HG03175 (cell line): ENCODE results near the gene CSF2RB.

Experiments
- ATAC-seq: cut with Tn5 transposase; IDR thresholded peaks from one replicate; pipeline ENCODE4 v1.9.1; 2021; ENCODE audit warnings: mild to moderate bottlenecking, moderate library complexity; ENCODE audit not compliant: unreplicated experiment

CSF2RB gene

GRCh38 chr22:36887162-36887561, 26.3 kb upstream of the CSF2RB start:
- ATAC-seq, result no peak

- no peak for ATAC-seq
Observed at GRCh38 chr22:36891646-36892045, 21.8 kb upstream of the CSF2RB start.

- no peak for ATAC-seq
Observed at GRCh38 chr22:36892292-36892691, 21.1 kb upstream of the CSF2RB start.

- no peak for ATAC-seq
Observed at GRCh38 chr22:36893262-36893661, 20.2 kb upstream of the CSF2RB start.

- ATAC-seq, result no peak
Observed at GRCh38 chr22:36894266-36894665, 19.2 kb upstream of the CSF2RB start.

GRCh38 chr22:36897611-36898010, 15.8 kb upstream of the CSF2RB start:
- ATAC-seq, result no peak

- ATAC-seq, result no peak
Observed at GRCh38 chr22:36898690-36899089, 14.7 kb upstream of the CSF2RB start.

GRCh38 chr22:36899498-36899897, 13.9 kb upstream of the CSF2RB start:
- ATAC-seq, result no peak

- no peak for ATAC-seq
Observed at GRCh38 chr22:36900225-36900624, 13.2 kb upstream of the CSF2RB start.

GRCh38 chr22:36900880-36901279, 12.5 kb upstream of the CSF2RB start:
- no peak for ATAC-seq

- ATAC-seq, result no peak
Observed at GRCh38 chr22:36901411-36902142, 11.9 kb upstream of the CSF2RB start.

- no peak for ATAC-seq
Observed at GRCh38 chr22:36902143-36902926, 11.1 kb upstream of the CSF2RB start.

- no peak for ATAC-seq
Observed at GRCh38 chr22:36904260-36904880, 9.1 kb upstream of the CSF2RB start.

GRCh38 chr22:36907253-36908195, 5.9 kb upstream of the CSF2RB start:
- ATAC-seq, result no peak

GRCh38 chr22:36910461-36910860, 3.0 kb upstream of the CSF2RB start:
- ATAC-seq, result no peak

GRCh38 chr22:36911887-36912661, 1.4 kb upstream of the CSF2RB start:
- no peak for ATAC-seq

- no peak for ATAC-seq
Observed at GRCh38 chr22:36912694-36913426, 568 bp upstream of the CSF2RB start.

- no peak for ATAC-seq
Observed at GRCh38 chr22:36914390-36914752, 943 bp downstream of the CSF2RB start.

GRCh38 chr22:36916034-36916433, 2.6 kb downstream of the CSF2RB start:
- ATAC-seq, result no peak
